GM19438 (cell line): Measurements from ENCODE around the gene CFHR2.

Experiments
- ATAC-seq: cut with Tn5 transposase; IDR thresholded peaks from one replicate; pipeline ENCODE4 v1.9.1; 2021; ENCODE audit warnings: low read depth; ENCODE audit not compliant: unreplicated experiment

The CFHR2 gene

DNA sequence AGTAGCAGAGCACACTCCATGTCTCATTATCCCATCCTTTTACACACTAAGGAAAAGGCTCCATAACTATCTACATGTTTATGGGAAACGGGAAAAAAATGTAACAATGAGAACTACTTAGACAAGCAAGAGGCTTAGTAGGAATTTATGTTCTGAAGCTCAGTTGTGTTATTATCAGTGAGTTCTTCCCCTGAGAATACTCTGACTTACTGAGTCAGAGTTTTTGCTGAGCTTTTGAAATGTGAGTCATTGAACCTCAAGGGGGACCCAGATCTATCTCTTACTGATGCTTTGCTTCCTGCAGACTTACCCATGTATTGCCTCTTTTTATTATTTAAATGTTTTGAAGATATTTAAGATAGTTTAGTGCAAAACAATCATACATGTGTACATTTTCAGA is 53.9 kb downstream of the CFHR2 start:
- no peak for ATAC-seq

DNA sequence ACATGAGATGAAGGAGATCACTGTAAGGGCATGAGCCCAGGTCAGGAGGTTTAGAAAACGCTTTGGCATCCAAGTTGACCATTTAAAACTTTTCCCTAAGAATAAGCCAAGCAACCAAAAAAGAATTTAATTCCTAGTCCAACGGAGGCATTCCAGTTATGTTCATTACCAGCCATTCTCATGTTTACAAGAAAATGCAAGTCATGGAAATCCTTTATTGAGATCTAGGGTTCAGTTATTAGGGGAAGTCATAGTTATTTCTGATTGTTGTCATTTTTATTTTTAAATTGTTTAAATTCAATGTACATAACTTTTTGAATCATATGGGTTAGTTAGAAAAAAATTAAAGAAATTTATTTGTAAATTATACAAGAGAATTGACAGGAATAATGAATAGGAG is 58.3 kb downstream of the CFHR2 start:
- ATAC-seq = no peak

DNA sequence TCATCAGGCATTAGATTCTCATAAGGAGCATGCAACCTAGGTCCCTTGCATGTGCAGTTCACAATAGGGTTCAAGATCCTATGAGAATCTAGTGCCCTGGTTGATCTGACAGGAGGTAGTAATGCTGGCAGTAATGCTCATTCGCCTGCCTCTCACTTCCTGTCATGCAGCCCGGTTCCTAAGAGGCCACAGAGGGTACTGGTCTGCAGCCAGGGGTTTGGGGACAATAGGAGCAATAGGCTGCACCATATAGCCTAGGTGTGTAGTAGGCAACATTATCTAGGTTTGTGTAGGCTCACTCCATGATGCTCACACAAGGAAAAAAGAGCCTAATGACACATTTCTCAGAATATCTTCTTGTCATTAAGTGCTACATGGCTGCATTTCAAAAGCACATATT is 59.6 kb downstream of the CFHR2 start:
- ATAC-seq = no peak

DNA sequence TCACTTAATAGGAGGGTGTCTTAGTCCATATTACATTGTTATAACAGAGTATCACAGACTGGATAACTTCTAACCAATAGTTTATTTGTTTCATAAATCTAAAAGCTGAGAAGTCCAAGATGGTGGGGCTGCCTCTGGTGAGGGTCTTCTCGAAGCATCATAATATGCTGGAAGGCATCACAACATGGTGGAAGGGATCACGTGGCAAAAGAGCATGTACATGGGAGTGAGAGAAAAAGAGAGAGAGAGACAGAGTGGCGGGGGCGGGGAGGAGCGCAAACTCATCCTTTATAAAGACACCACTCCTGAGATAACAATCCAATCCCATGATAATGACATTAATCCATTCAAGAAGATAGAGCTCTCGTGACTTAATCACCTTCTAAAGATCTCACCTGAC is 65.3 kb downstream of the CFHR2 start:
- no peak for ATAC-seq
